Tibial nerve (tissue), 4 donors: ENCODE data around the gene DEPDC1B.

Experiments used
- CTCF ChIP-seq, 5 experiments: fragments of 200-600 bp in 3 of 5; fragments of 450-650 bp in 2 of 5; sonication (generic) in 3 of 5; IDR thresholded peaks; one replicate each; pipeline ENCODE4 v1.5.1; 2016 to 2019; ENCODE audit warnings: antibody characterized with exemption in 5 of 5, mild to moderate bottlenecking in 3 of 5, moderate library complexity in 2 of 5
- EP300 ChIP-seq, 2 donors: sonication (generic); formaldehyde crosslinking; IDR thresholded peaks; one replicate each; pipeline ENCODE4 v1.6.1; 2017; ENCODE audit warnings: antibody characterized with exemption in 2 of 2, mild to moderate bottlenecking in 1 of 2
- POLR2A ChIP-seq, 2 donors: fragments of 450-650 bp; IDR thresholded peaks; one replicate each; pipeline ENCODE4 v1.6.1; 2017; ENCODE audit warnings: antibody characterized with exemption in 2 of 2, mild to moderate bottlenecking in 2 of 2, moderate library complexity in 2 of 2

GRCh38 chr5:60636001-60636400 lies 64.0 kb downstream of the DEPDC1B start:
- TF ChIP-seq EP300 (IDR thresholded peaks at IDR 0.05): no peak
- TF ChIP-seq CTCF (IDR thresholded peaks at IDR 0.05): no peak
- no peak for TF ChIP-seq POLR2A (IDR thresholded peaks at IDR 0.05)
